HG02973 (cell line): ENCODE results near the gene SAMSN1.
"Not testable (repeated sequence)": the region's sequence is repeated elsewhere in the genome, so short reads cannot be mapped to it uniquely, and the experiment has no call there.

ENCODE experiments used
- ATAC-seq: cut with Tn5 transposase; IDR thresholded peaks from one replicate; pipeline ENCODE4 v1.9.1; 2021; ENCODE audit warnings: moderate library complexity; ENCODE audit not compliant: unreplicated experiment

The SAMSN1 gene

DNA sequence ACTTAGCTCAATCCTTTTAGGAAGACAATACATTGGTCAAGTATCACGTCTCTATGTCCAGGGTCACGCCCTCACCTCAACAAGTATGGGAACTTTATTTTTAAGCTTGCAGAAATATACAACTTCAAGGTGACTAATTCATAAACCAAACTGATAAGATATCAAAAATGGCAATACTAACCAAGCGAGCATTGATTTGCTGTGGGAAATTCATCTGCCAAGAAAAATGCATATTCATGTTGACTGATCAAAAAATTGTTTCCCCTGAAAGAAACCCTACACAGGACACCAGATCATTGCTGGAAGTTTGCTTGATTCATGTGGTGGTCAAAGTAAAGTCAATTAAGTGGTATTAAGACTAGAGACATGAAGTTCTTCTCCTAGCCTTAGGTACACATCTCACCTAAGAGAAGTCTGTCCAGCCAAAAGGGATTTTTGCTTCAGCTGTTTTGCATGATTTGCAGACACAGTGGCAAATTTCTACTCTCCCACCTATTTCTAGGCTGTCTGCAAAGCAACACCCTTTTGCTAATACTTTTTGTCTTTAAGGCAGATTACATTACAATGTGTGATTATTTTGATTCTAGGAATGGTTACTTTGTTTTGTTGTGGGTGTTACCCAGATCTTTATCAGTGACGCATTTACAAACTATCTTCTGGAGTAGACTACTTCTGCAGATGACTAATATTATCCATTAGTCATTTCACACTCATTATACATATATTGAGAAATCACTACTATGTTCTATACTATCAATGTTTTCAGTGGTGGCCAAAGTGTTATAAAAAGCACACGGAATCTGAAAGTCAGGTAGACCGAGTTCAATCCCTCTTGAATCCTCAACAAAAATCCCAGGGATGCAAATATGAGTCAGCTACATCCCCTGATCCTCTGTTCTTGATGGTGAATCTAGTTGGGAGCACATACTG, 12.4 kb downstream of the SAMSN1 start:
- peak; percentile 83 for ATAC-seq

DNA sequence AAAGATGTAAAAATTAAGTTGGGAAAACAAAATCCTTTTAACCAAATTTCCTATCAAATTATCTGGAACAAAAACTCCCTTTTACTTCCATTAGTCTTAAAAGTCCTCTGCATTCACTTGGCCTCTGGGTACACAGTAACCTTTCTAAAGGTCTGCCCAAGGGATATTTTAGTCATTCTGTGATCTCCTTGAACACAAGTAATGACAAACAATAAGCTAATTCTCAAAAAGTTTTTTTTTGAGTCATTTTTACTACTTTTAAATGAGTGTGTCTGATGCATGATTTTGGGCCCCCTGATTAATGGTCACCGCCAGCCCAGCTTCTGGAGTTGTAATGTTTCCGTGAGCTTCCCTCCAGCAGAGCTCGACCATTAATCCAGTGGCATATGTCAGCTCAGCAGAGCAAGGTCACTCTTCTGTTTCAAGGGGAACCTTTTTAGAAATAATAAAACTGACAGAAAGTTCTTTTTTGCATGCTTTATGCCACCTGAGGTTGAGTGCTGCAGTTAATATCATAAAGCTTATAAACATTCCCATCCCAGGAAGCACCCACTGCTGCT, 14.3 kb downstream of the SAMSN1 start:
- no peak for ATAC-seq

DNA sequence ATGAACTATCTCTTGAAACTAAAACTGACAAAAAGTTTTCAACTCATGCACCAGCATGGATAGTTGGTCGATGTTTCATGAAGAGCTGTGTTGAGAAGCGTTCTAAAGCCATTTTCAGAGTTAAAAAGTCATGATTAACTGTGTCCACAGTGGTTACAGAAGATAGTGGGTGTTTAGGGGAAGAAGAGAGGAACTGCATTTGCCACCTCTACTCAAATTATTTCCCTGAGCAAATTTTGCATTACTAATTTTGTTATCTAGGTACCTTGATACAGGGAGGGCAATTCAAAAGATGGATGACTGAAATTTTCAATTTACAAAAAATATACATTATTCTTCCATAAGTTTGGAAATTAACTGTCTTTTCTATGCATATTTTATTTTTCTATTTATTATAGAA, 15.5 kb downstream of the SAMSN1 start:
- ATAC-seq: no peak

DNA sequence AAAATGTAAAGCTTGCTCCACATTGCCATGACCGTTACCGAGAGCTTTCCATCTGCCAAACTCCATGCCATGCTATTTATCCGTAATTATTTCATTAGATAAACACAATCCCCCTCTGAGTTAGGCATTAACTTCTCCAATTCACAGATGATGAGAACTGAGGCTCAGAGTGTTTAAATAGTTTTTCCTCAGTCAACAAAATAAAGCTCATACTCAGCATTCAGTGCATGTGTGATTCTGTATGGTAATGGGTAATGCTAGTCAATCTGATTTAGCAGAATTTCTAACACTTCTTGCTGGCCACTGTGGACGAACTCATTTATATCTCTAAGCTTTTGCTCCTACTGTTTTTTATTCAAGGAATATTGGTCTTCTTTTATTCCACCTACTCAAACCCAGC, 17.3 kb downstream of the SAMSN1 start:
- ATAC-seq: no peak

DNA sequence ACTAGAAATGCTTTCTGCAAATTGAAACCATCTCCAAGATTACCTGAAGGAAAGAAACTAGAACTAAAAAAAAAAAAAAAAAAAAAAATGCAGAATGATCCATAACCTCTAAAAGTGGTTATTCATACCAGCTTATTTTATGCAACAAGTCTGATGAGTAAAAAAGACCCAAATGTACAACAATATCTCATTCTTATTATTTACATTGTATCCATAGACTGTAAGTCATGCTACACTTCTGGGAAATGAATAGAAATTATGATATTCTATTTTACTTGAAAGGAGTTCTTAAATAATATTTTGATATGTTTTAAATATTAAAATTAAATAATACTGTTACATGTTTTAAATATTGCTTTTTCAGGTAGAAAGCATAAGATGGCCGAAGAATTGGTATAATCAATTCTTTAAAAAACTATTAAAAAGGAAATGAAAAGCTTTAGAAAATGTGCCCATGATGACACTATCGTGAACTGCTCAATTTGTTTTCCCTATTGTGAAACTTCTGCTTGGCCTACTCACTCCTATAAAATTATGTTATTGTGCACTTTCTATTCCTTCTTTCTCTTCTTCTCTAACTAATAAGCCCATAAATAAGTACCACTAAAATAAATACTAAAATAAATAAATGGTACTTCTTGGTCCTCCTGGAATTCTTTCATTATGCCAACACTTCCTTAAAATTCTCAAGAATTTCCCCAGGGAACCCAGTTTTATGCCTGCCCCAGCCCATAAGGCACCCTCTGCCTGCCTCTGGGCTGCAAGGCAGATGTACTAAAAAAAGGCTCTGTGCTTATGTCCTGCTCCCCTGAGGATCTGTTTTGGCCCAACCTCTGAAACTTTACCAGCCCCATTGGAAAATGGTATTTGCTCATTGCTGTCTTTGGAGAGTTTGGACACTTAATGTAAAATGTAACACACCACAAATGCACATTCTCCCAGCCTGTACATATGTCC, 18.1 kb downstream of the SAMSN1 start:
- ATAC-seq: no peak

DNA sequence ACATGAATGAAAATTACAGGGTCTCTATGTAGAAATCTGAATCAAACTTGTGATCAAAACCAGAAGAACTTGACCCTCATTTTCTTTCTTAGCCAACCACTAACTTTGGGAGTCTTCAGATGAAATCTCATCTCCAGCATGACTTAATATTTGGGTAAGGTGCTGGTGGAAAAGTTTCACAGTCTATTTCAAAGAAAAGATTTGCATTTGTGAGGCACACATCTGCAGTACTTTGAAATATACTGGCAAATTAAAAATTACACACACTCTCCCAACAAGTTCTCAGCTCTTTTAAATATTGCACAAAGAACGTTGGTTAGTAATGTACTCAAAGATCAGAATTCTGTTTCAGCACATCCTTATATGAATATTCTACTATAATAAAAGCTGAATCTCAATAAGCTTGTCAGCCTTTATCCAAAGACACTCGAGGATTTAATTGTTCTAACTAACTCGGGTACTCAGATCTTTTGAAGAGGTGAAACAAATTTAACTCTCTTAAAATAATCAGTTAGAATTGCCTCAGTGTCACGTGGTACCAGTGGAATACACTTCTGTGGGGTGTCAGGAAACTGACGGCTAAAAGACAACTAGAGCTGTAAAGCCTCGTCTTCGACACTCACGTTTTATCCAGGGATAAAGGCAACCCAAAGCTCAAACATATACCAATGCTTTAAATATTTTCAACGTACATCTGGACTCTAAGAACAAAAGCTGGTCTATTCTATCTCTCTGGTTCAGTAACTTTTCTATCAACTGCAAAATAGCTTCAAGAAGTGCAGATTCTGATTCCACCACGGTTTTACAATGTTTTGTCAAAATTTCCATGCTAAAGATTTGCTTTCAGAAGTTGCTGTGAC, 19.0 kb downstream of the SAMSN1 start:
- no peak for ATAC-seq

DNA sequence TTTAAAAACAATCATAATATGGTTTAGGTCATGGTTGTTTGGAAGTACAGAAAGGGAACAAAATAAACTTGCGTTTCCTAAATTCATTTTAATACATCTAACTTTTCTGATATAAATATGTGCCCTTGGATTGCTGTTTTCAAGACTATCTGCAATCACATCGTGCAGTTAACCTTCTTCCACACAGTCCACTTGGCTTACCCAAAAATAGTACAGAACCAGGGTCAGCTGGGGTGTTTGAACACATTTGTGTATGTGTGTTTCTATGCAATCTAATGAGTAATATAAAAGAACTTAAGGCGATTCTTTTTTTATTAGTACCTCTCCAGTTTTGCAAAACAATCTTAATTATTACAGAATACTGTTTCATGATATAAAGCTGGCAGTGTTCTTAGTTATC, 19.9 kb downstream of the SAMSN1 start:
- ATAC-seq: no peak

DNA sequence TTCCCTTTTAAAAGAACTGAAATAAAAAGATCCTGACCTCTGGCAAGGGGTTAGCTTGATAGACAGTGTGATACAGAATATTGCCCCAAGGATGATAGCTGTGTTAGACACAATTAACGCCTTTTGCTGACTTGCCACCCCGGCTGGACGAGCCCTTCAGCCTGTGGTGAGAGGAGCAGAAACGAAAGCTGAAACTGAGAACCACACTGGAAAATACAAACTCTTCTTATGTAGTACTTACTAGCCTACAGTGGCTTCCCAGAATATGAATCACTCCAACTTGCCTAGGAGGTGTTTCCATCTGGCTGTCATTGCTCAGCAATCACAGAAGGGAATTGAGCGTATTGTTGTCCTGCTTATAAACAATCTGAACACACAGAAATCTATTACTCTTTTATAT, 22.9 kb downstream of the SAMSN1 start:
- peak; percentile 79 for ATAC-seq

DNA sequence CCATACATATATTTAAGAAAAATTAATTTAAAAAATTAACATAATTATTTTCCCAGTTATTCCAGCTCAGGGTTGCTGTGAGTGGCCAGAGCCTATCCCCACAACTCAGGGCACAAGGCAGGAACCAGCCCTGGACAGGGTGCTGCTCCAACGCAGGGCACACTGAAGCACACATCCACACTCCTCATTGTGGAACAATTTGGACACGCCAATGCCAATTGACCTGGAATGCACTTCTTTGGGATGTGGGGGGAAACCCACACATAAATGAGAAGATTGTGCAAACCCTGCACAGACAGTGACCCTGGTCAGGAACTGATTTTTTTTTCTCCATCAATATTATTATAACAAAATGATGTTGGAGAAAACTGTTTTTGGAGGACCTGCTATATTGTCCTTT, 23.4 kb downstream of the SAMSN1 start:
- ATAC-seq: no peak

DNA sequence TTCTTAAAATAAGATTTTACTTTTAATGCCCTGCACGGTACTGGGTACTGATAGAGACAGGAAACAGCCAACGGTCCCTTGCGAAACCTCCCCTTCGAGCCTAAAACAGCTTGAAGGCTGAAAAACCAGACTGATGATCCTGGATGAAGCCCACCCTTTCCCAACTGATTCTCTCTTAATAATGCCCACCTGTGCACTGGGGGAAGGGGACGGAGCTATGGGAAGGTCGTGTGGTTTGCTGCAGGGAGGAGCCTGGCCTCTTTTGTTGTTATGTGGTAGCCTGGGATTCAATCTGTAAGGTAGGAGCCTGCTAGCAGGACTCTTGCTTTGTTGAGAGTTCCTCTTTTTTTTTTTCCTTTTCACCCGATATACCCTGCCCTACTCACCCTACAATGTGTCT, 25.6 kb downstream of the SAMSN1 start:
- no peak for ATAC-seq

DNA sequence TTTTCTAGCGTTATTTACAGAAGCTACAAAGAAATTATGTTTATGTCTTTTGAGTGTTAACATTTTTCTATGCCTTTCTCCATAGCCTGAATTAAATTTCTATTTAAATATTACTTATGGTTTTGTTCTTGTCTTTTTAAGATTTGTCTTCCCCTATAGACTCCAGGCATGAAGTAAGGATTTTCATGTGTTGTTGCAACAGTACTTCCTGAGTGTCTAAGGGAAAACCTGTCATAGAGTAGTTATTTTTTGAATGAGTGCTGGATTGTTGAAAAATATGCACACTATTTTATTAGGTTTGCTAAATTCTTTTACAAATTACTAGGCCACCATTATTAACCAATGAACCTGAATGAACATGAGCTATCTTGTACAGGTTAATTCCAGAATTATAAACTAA, 27.1 kb downstream of the SAMSN1 start:
- no peak for ATAC-seq

DNA sequence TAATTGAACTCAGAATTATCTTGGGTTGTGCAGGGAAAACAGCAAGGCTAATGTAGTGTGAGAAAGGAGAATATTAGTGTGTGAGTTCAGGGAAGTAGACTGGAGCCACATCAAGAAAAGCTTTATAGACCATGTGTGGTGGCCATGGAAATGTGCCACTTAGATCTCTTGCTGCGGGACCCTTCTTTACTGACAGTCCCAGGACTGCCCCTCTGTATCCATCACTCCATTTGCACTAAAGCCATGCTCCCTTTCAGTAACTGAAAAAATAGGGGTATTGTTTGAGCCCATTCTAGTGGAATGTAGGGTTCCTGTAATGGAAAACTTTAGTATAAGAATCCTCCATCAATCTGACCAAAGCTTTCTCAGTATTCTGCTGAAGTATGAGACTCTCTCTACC, 32.3 kb downstream of the SAMSN1 start:
- no peak for ATAC-seq

DNA sequence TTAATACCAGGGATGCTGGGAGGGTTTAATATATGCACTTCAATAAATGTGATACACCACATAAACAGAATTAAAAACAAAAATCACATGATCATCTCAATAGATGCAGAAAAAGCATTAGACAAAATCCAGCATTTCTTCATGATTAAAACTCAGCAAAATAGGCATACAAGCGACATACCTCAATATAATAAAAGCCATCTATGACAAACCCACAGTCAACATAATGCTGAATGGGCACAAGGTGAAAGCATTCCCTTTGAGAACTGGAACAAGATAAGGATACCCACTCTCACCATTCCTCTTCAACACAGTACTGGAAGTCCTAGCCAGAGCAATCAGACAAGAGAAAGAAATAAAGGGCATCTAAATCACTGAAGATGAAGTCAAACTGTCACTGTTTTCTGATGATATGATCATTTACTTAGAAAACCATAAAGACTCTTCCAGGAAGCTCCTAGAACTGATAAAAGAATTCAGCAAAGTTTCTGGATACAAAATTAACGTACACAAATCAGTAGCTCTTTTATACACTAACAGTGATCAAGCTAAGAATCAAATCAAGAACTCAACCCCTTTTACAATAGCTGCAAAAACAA, 39.2 kb downstream of the SAMSN1 start:
- ATAC-seq: not testable (repeated sequence)

DNA sequence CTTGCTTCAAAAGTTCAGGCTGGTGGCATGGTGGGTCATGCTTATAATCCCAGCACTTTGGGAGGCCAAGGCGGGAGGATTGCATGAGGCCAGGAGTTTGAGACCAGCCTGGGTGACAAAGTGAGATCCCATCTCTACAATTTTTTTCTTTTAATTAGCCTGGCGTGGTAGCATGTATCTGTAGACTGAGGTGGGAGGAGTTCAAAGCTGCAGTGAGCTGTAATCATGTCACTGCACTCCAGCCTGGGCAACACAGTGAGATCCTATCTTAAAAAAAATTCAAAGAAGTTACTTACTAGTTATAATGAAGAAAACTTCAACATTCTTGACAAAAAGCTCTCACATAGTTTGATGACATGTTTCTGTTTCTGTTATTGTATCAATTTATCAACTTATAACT, 45.2 kb downstream of the SAMSN1 start:
- no peak for ATAC-seq

DNA sequence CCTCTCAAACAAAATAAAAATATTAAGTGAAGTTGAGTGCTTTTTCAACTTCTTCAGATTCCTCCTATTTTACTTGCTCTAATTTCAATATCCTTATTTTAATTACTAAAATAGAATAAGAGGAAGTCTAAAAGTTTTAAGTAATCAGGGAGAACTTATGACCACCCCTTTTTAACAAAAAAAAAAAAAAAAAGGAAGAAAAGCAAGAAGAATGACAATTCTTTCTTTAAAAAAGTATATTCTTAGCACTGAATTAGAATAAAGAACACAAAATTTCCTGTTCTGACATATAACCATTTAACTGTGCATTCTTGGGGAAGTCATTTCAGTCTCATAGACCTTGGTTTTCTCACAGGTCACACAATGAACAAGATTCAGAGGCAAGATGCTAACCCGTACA, 46.8 kb downstream of the SAMSN1 start:
- no peak for ATAC-seq

DNA sequence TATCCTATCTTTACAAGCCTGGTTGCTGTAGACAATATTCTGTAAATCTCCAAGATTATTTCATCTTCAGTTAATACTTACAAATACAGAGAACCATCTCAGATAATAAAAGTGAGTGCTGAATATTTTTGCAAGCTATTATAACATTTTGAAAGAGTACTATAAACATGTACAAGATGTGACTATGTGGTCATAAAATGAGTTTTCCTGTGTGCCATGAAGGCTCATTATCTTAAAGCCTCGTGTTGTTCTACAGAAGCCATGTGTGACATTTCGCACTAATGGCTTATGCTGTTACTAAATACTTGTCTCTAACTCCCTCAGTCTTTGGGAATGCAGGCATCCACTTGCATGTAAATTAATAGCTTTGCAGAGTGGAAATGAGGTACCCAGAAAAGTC, 48.3 kb downstream of the SAMSN1 start:
- ATAC-seq: no peak

DNA sequence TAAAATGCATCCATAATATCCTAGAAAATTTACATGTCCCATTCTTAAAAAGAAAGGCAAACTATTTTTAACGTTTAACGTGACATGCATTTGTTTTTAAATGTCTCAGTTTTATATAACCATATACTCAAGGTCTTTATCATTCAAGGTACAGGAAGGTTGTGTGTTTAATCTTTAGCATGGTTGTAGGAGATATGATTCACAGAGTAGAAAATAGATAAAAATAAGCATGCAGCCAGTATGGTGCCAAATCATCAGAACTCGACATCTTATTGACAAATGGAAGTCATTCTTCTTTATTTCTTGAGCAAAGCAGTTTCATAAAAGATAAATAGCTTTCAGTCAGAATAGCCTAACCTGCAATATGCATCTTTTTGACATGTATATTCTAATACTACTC, 51.0 kb downstream of the SAMSN1 start:
- no peak for ATAC-seq

DNA sequence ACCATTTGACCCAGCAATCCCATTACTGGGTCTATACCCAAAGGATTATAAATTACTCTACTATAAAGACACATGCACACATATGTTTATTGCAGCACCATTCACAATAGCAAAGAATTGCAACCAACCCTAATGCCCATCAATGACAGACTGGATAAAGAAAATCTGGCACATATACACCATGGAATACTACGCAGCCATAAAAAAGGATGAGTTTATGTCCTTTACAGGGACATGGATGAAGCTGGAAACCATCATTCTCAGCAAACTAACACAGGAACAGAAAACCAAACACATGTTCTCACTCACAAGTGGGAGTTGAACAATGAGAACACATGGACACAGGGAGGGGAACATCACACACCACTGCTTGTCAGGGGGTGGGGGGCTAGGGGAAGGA, 51.9 kb downstream of the SAMSN1 start:
- not testable (repeated sequence) for ATAC-seq

DNA sequence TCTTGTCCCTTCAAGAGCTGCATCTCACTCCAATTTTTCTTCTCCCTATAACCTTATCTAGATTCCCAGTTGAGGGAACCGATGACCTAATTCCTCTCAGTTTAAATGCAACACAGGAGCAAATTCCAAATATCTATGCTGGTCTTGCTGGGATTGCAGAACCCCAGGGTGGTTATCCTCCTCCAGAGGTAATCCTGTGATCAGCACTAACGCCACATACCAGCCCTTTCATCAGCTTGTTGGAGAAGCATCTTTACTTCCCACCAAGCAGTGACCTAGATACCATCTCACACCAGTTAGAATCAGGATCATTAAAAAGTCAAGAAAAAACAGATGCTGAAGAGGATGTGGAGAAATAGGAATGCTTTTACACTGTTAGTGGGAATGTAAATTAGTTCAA, 52.4 kb downstream of the SAMSN1 start:
- no peak for ATAC-seq

DNA sequence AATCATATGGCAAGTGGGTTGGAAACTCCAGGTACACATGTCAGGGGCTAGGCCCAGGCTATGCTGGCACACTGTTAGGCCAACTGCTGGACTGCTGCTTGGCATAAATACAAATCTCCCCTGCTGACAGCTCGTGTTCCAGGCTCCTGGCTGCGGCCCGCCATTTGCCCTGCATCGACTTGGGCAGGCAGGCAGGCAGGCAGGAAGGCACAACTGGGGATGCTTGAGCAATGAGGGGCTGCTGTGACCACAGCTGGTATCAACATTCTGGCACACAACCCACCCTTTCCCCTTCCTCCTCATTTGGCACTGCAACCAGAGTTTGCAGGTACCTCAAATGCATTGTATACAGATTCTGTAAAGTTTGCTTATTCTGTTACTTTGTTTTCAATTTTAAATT, 53.2 kb downstream of the SAMSN1 start:
- no peak for ATAC-seq
